C4-2B (cell line): ENCODE results near the gene NKTR.
"Not testable (repeated sequence)": the region's sequence is repeated elsewhere in the genome, so short reads cannot be mapped to it uniquely, and the experiment has no call there.

Experiments used
- H3K27ac ChIP-seq: fragments of 450-650 bp; 2 replicates; pipeline ENCODE4 v1.5.1; 2017
- CTCF ChIP-seq: fragments of 450-650 bp; conservative IDR thresholded peaks from 2 replicates; pipeline ENCODE4 v1.5.1; 2017; ENCODE audit warnings: mild to moderate bottlenecking
- ZFX ChIP-seq: fragments of 450-650 bp; IDR thresholded peaks from 2 replicates; pipeline ENCODE4 v1.6.1; 2017

NKTR gene

GRCh38 chr3:42572278-42572677 is 28.2 kb upstream of the NKTR start:
- TF ChIP-seq ZFX (no peak), CTCF (peak; percentile 49)
- peak overlapping the region; percentile 74 for H3K27ac ChIP-seq

DNA sequence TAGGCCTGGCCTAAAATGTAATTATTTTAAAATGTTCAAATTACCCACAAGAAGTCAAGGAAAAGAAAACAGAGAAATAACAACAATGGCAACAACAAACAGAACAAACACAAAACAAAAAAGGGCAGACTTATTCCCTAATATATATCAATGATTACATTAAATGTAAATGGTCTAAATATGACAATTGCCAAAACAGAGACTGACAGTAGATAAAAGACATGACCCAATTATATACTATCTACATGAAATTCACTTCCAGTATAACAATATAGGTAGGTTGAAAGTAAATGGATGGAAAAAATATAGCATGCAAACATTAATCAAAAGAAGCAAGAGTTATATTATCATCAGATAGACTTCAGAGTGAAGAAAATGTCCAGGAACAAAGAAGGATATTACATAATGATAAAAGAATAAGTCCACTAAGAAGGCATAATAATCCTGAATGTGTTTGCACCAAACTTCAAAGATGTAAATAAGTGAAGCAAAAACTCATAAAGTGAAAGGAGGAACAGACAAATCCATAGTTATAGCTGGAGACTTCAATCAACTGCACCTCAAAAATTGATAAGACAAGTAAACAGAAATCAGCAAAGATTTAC is 25.2 kb upstream of the NKTR start:
- TF ChIP-seq ZFX (no peak), CTCF (no peak)
- H3K27ac ChIP-seq: no peak overlapping the region

- TF ChIP-seq CTCF (no peak), ZFX (no peak)
- H3K27ac ChIP-seq: no peak overlapping the region
These were observed 22.4 kb upstream of the NKTR start for GRCh38 chr3:42578054-42578453.

- H3K27ac ChIP-seq: not testable (repeated sequence)
These were observed 21.1 kb upstream of the NKTR start for GRCh38 chr3:42579346-42579745.

DNA sequence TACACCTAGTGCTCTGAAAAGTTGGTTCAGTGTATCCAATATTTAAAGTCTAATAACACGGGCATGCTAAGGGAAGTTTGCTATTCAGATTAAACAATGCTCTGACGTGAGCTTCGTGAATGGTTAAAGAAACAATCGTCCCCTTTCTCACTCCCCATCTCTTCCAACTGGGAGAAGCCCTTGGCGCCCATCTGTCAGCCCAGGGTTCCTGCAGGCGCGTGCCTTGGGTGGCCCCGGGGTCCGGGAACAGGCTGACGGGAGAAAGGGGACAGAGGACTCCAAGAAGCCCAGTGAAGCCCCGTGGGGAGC is 19.1 kb upstream of the NKTR start:
- TF ChIP-seq ZFX (no peak), CTCF (no peak)
- peak overlapping the region; percentile 95 for H3K27ac ChIP-seq

DNA sequence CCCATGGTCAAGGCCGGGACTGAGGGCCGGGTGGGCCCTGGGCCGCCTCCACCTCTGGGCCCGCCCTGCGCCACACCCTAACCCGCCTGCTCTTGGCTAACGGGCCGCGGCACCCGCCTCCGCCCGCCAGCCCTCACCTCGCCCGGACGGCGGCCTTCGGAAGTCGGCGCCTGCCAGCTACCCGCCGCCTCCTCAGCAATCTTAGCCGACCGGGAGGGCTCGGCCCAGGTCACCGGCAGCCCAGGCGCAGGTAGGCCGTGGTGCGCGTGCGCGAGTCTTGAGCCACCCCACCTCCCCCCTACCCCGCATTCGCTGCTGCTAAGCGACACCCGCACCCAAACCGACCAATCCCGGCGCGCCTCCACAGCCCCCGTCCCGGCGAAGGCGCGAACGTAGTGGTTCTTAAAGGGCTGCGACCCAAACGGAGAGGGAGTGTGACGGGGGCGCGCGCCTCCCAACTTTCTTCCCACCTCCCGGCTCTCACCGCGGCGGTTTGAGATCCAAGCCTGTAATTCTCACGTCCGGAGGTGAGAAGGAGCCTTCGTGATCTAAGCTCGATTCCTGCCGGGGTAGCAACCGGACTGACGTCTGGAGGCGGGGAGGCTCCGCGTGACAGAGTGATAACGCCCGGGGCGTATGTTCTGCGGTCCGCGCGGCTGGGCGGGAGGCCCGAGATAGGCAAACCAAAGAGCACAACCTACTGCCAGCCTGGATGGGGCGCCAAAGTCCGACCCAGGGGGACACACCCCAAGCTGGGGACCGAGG is 18.6 kb upstream of the NKTR start, which contains the start of gene SEC22C:
Gene SEC22C, minus strand, starts transcription at position 259 of the 765 bp plus-strand sequence. CDS start 12,921 bp downstream, outside the sequence.
- TF ChIP-seq CTCF: no peak; the same call in 1 of the 2 replicates
- TF ChIP-seq ZFX: peak; percentile 90
- peak within 1 kb of the TSS; percentile 95 for H3K27ac ChIP-seq

GRCh38 chr3:42582474-42583070 is 17.9 kb upstream of the NKTR start:
- H3K27ac ChIP-seq: peak overlapping the region; percentile 95
- no peak for TF ChIP-seq CTCF
- TF ChIP-seq ZFX: no peak
